ENCODE results near the gene SLC22A6. TPM values are rescaled to one million over a fixed set of nuclear protein-coding genes. Genes with fewer than 3 reads are reported as not detected.
"Not testable (repeated sequence)": the region's sequence is repeated elsewhere in the genome, so short reads cannot be mapped to it uniquely, and the experiment has no call there.

Gene SLC22A6
- total RNA-seq, 3 donors from 2014 or later (not counting 1 experiment from before 2014, with no cell fraction given): not detected

DNA sequence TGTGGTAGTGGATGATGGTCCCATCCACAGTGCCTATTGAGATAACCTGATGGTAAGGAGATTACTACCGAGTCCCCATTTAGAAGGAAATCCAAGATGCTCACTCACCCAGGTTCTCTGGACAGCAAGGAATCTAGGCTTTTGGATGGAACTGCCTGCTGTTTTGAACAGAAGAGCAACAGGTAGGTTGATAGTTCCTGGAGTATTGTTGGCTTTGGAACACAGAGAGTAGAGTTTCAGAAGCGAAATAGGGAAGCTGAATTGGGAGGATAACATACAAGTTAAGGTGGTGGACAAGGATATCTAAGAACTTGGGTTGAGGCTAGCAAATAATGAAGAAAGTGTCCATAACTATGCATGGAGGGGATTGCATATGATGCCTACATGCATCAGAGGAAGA lies 27.6 kb downstream of the SLC22A6 start:
- 85% methylated on average over 2 of the region's 2 CpGs for WGBS (ENCODE audit: insufficient coverage)
- no peaks in the 10 kb centered on the region for H3K4me1 Mint-ChIP-seq
- no peaks in the 10 kb centered on the region for H3K36me3 Mint-ChIP-seq
- Histone ChIP-seq H3K9me3 (ENCODE audit: control insufficient read depth, insufficient read depth, low read length) (no peaks in the 10 kb centered on the region), H3K36me3 (ENCODE audit: control insufficient read depth, insufficient read depth, low read length) (no peaks in the 10 kb centered on the region), H3K27ac (ENCODE audit: low read length) (no peak overlapping the region), H3K27me3 (ENCODE audit: control insufficient read depth, insufficient read depth, low read length) (no peaks in the 10 kb centered on the region), H3K4me1 (ENCODE audit: control insufficient read depth, insufficient read depth, low read length) (no peaks in the 10 kb centered on the region), H3K4me3 (ENCODE audit: low read length) (no peak overlapping the region)
- ATAC-seq (no peak), DNase-seq (no peak)
- H3K4me3 Mint-ChIP-seq: no peak overlapping the region
- no peaks in the 10 kb centered on the region for H3K9me3 Mint-ChIP-seq
- peaks cover 9 to 16% of the 10 kb centered on the region in 2 donors for H3K27me3 Mint-ChIP-seq (ENCODE audit: low read depth in 2 of 2)
- intact Hi-C loops (cut with micrococcal nuclease): no loop called here
- TF ChIP-seq, protein P1, sequence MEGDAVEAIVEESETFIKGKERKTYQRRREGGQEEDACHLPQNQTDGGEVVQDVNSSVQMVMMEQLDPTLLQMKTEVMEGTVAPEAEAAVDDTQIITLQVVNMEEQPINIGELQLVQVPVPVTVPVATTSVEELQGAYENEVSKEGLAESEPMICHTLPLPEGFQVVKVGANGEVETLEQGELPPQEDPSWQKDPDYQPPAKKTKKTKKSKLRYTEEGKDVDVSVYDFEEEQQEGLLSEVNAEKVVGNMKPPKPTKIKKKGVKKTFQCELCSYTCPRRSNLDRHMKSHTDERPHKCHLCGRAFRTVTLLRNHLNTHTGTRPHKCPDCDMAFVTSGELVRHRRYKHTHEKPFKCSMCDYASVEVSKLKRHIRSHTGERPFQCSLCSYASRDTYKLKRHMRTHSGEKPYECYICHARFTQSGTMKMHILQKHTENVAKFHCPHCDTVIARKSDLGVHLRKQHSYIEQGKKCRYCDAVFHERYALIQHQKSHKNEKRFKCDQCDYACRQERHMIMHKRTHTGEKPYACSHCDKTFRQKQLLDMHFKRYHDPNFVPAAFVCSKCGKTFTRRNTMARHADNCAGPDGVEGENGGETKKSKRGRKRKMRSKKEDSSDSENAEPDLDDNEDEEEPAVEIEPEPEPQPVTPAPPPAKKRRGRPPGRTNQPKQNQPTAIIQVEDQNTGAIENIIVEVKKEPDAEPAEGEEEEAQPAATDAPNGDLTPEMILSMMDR (IDR thresholded peaks at IDR 0.05): no peak
- no peak overlapping the region for H3K27ac Mint-ChIP-seq

DNA sequence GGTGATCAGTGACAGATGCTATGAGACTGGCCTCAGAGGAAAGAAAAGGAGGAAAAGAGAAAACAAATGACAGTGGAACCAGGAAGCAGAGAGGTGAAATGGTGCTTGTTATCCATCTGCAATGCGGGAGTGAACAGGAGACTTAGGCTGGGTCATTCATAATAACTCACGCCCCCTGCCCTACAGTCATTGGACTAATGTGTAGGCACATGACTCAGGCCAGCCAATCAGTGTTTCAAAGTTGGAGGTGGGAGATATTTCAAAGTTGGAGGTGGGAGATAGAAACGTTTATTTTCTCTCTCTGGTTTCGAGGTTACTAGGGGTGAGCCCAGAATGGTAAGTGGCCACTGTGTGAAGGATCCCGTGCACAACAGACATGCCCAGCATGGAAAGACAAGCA lies 30.3 kb downstream of the SLC22A6 start:
- no peak overlapping the region for H3K4me3 Mint-ChIP-seq
- 80% methylated on average over 5 of the region's 5 CpGs for WGBS (ENCODE audit: insufficient coverage)

DNA sequence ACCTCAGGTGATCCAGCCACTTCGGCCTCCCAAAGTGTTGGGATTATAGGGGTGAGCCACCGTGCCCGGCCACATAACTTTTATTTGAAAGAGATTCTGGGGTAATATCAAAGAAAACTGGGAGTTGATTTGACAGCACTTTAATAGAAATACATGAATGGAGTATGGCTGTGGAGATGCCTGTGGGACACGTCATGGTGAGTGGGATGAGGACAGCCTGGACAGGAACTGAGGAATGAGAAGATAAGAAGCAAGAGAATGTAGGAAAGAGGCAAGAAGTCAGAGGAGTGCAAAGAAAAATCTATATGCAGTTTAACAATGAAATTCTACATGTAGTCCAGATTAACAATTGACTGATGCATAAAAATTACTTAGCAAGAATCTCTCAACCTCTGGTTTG lies 31.0 kb downstream of the SLC22A6 start:
- Histone ChIP-seq H3K36me3 (ENCODE audit: control insufficient read depth, insufficient read depth, low read length) (no peaks in the 10 kb centered on the region), H3K4me1 (ENCODE audit: control insufficient read depth, insufficient read depth, low read length) (no peaks in the 10 kb centered on the region), H3K27ac (ENCODE audit: low read length) (no peak overlapping the region), H3K9me3 (ENCODE audit: control insufficient read depth, insufficient read depth, low read length) (no peaks in the 10 kb centered on the region), H3K4me3 (ENCODE audit: low read length) (no peak overlapping the region), H3K27me3 (ENCODE audit: control insufficient read depth, insufficient read depth, low read length) (no peaks in the 10 kb centered on the region)
- Mint-ChIP-seq H3K36me3 (no peaks in the 10 kb centered on the region), H3K9me3 (no peaks in the 10 kb centered on the region), H3K27ac (no peak overlapping the region), H3K4me3 (no peak overlapping the region), H3K27me3 (ENCODE audit: low read depth in 2 of 2) (peaks cover 19 to 20% of the 10 kb centered on the region in 2 donors), H3K4me1 (no peaks in the 10 kb centered on the region)
- 84% methylated on average over 4 of the region's 4 CpGs for WGBS (ENCODE audit: insufficient coverage)
- no peak for ATAC-seq
- DNase-seq: no peak
- intact Hi-C loops (cut with micrococcal nuclease): no loop called here
- TF ChIP-seq, protein P1 (IDR thresholded peaks at IDR 0.05): no peak

More for the DNA sequence above, 30.3 kb downstream of the SLC22A6 start:
- Mint-ChIP-seq H3K36me3 (no peaks in the 10 kb centered on the region), H3K9me3 (no peaks in the 10 kb centered on the region), H3K27me3 (ENCODE audit: low read depth in 2 of 2) (peaks cover 16 to 17% of the 10 kb centered on the region in 2 donors), H3K27ac (no peak overlapping the region), H3K4me1 (no peaks in the 10 kb centered on the region)
- Histone ChIP-seq H3K36me3 (ENCODE audit: control insufficient read depth, insufficient read depth, low read length) (no peaks in the 10 kb centered on the region), H3K4me3 (ENCODE audit: low read length) (no peak overlapping the region), H3K4me1 (ENCODE audit: control insufficient read depth, insufficient read depth, low read length) (no peaks in the 10 kb centered on the region), H3K9me3 (ENCODE audit: control insufficient read depth, insufficient read depth, low read length) (no peaks in the 10 kb centered on the region), H3K27ac (ENCODE audit: low read length) (no peak overlapping the region), H3K27me3 (ENCODE audit: control insufficient read depth, insufficient read depth, low read length) (no peaks in the 10 kb centered on the region)
- no peak for ATAC-seq
- TF ChIP-seq, protein P1 (IDR thresholded peaks at IDR 0.05): no peak
- intact Hi-C loops (cut with micrococcal nuclease): no loop called here
- no peak for DNase-seq

DNA sequence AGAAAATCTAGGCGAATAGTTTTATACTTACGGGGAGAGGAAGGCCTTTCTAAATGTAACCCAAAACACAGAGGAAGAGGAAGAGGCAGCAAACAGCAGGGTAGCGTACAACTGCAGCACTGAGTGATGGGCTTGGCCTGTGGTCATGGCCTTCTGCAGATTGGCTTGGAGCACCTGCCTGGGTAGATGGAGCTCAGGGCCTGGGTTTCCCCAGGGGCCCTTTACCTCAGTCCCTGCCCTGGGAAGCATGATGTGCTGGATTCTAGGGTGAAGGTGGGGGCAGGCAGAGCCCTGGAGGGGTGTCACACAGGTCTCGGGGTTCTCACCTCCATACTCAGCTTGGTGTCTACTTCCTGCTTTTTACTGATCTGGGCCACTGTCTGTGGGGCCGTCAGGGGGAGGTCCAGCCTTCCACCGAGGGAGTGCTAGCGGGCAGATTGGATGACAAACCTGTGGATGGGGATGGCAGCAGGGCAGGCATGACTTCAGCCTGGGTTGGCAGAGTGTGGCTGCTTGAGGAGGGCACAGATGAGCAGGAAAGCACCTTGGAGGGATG lies 35.9 kb downstream of the SLC22A6 start:
- H3K27ac Mint-ChIP-seq: no peak overlapping the region
- H3K9me3 Mint-ChIP-seq: no peaks in the 10 kb centered on the region
- Histone ChIP-seq H3K4me1 (ENCODE audit: control insufficient read depth, insufficient read depth, low read length) (no peaks in the 10 kb centered on the region), H3K9me3 (ENCODE audit: control insufficient read depth, insufficient read depth, low read length) (no peaks in the 10 kb centered on the region), H3K27ac (ENCODE audit: low read length) (no peak overlapping the region), H3K4me3 (ENCODE audit: low read length) (no peak overlapping the region), H3K27me3 (ENCODE audit: control insufficient read depth, insufficient read depth, low read length) (no peaks in the 10 kb centered on the region), H3K36me3 (ENCODE audit: control insufficient read depth, insufficient read depth, low read length) (no peaks in the 10 kb centered on the region)
- H3K4me3 Mint-ChIP-seq: no peak overlapping the region
- no peaks in the 10 kb centered on the region for H3K36me3 Mint-ChIP-seq
- 77% methylated on average over 7 of the region's 7 CpGs for WGBS (ENCODE audit: insufficient coverage)
- TF ChIP-seq, protein P1 (IDR thresholded peaks at IDR 0.05): no peak
- H3K27me3 Mint-ChIP-seq (ENCODE audit: low read depth in 2 of 2): peaks cover 23 to 28% of the 10 kb centered on the region in 2 donors
- ATAC-seq (no peak), DNase-seq (no peak)
- intact Hi-C loops (cut with micrococcal nuclease): no loop called here
- H3K4me1 Mint-ChIP-seq: no peaks in the 10 kb centered on the region

DNA sequence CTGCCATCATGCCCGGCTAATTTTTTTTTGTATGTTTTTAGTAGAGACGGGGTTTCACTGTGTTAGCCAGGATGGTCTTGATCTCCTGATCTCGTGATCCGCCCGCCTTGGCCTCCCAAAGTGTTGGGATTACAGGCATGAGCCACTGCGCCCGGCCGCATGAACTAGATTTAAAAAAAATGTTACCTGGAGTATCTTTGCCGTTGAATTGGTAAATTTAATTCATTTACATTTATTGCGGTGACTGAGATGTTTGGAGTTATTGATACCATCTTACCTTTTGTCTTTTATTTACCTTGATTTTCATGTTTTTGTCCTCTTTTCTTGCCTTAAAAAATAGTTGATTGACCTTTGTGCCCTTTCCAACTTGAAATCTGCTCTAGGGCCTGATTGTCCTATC lies 39.2 kb downstream of the SLC22A6 start:
- H3K36me3 ChIP-seq (ENCODE audit: control insufficient read depth, insufficient read depth, low read length); H3K27ac Mint-ChIP-seq; H3K4me3 Mint-ChIP-seq; H3K27me3 ChIP-seq (ENCODE audit: control insufficient read depth, insufficient read depth, low read length); H3K27ac ChIP-seq (ENCODE audit: low read length); intact Hi-C loops (cut with micrococcal nuclease); H3K9me3 ChIP-seq (ENCODE audit: control insufficient read depth, insufficient read depth, low read length); H3K4me3 ChIP-seq (ENCODE audit: low read length); H3K4me1 Mint-ChIP-seq; H3K9me3 Mint-ChIP-seq; H3K4me1 ChIP-seq (ENCODE audit: control insufficient read depth, insufficient read depth, low read length); ATAC-seq; DNase-seq; H3K36me3 Mint-ChIP-seq: not testable (repeated sequence)
- peaks cover 19 to 39% of the 10 kb centered on the region in 2 donors for H3K27me3 Mint-ChIP-seq (ENCODE audit: low read depth in 2 of 2)
- WGBS (ENCODE audit: insufficient coverage): 95% methylated on average over 10 of the region's 10 CpGs
